SH-SY5Y (cell line): ENCODE results near the gene TRIOBP.

Source experiments
- GATA2 ChIP-seq: IDR thresholded peaks from 2 replicates; pipeline ENCODE4 v1.6.1; 2011; ENCODE audit warnings: mild to moderate bottlenecking, low read depth, low read length
- GATA3 ChIP-seq: IDR thresholded peaks from 2 replicates; pipeline ENCODE4 v1.6.1; 2011; ENCODE audit warnings: low read depth, mild to moderate bottlenecking, low read length, moderate library complexity

GRCh38 chr22:37716708-37717107 is 19.9 kb downstream of the TRIOBP start:
- no peak for TF ChIP-seq GATA2
- no peak for TF ChIP-seq GATA3
